Measurements from ENCODE around the gene TOMT. TPM values are rescaled to one million over a fixed set of nuclear protein-coding genes. Genes with fewer than 3 reads are reported as not detected.
"Not testable (repeated sequence)": the region's sequence is repeated elsewhere in the genome, so short reads cannot be mapped to it uniquely, and the experiment has no call there.

TOMT gene
- total RNA-seq, 2 donors from 2014 or later: not detected

- 30% methylated on average over 2 of the region's 2 CpGs for WGBS
- H3K4me1 ChIP-seq (replicated peaks): no peaks in the 10 kb centered on the region
- H3K27me3 ChIP-seq (replicated peaks; ENCODE audit: insufficient read depth): no peaks in the 10 kb centered on the region
- intact Hi-C loops (cut with DNase I): no loop called here
- H3K4me3 ChIP-seq: no peak overlapping the region
- no peaks in the 10 kb centered on the region for H3K9me3 ChIP-seq
- no peak for DNase-seq (ENCODE audit: low spot score)
- H3K36me3 ChIP-seq: no peaks in the 10 kb centered on the region
- no peak overlapping the region for H3K27ac ChIP-seq
- TF ChIP-seq, protein P1, sequence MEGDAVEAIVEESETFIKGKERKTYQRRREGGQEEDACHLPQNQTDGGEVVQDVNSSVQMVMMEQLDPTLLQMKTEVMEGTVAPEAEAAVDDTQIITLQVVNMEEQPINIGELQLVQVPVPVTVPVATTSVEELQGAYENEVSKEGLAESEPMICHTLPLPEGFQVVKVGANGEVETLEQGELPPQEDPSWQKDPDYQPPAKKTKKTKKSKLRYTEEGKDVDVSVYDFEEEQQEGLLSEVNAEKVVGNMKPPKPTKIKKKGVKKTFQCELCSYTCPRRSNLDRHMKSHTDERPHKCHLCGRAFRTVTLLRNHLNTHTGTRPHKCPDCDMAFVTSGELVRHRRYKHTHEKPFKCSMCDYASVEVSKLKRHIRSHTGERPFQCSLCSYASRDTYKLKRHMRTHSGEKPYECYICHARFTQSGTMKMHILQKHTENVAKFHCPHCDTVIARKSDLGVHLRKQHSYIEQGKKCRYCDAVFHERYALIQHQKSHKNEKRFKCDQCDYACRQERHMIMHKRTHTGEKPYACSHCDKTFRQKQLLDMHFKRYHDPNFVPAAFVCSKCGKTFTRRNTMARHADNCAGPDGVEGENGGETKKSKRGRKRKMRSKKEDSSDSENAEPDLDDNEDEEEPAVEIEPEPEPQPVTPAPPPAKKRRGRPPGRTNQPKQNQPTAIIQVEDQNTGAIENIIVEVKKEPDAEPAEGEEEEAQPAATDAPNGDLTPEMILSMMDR (IDR thresholded peaks at IDR 0.05): no peak
- TF ChIP-seq POLR2A (IDR thresholded peaks at IDR 0.05) (no peak), POLR2AphosphoS5 (IDR thresholded peaks at IDR 0.05) (no peak)
Observed at GRCh38 chr11:72146625-72147024, 40.9 kb downstream of the TOMT start.

- Histone ChIP-seq H3K36me3 (no peaks in the 10 kb centered on the region), H3K9me3 (no peaks in the 10 kb centered on the region), H3K27ac (no peak overlapping the region), H3K27me3 (replicated peaks; ENCODE audit: insufficient read depth) (no peaks in the 10 kb centered on the region), H3K4me1 (replicated peaks) (no peaks in the 10 kb centered on the region), H3K4me3 (no peak overlapping the region)
- 79% methylated on average over 4 of the region's 4 CpGs for WGBS
- intact Hi-C loops (cut with DNase I): no loop called here
- TF ChIP-seq POLR2AphosphoS5 (IDR thresholded peaks at IDR 0.05): no peak
- TF ChIP-seq, protein P1 (IDR thresholded peaks at IDR 0.05): no peak
- TF ChIP-seq POLR2A (IDR thresholded peaks at IDR 0.05): no peak
- DNase-seq (ENCODE audit: low spot score): no peak
Observed at GRCh38 chr11:72150882-72151281, 45.2 kb downstream of the TOMT start.

- H3K27ac ChIP-seq; intact Hi-C loops (cut with DNase I); H3K4me1 ChIP-seq (replicated peaks); H3K36me3 ChIP-seq; H3K9me3 ChIP-seq; H3K27me3 ChIP-seq (replicated peaks; ENCODE audit: insufficient read depth); H3K4me3 ChIP-seq; DNase-seq (ENCODE audit: low spot score): not testable (repeated sequence)
- 87% methylated on average over 6 of the region's 6 CpGs for WGBS
Observed at GRCh38 chr11:72153874-72154273, 48.1 kb downstream of the TOMT start.

DNA sequence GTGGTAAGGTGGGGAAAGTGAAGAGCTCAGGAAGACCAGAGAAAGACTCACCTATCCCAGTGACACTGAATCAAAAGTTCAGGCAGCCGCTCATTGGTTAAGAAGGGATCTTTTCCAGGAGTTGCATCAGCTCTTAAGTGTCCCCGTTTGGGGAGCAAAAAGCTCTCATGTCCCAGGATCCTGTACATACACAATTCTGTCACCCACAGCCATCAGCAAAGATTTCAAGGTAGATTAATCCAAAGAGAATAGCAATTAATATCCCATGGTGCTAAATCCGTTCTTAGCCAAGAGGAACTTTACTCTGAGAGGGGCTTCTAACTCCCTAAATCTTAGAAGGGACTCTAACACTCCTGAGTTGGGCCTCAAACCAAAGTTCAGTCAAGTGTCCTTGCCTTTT lies 49.1 kb downstream of the TOMT start:
- TF ChIP-seq, protein P1 (IDR thresholded peaks at IDR 0.05): no peak
- TF ChIP-seq POLR2AphosphoS5 (IDR thresholded peaks at IDR 0.05): no peak
- TF ChIP-seq POLR2A (IDR thresholded peaks at IDR 0.05): no peak
- Histone ChIP-seq H3K27ac (no peak overlapping the region), H3K9me3 (no peaks in the 10 kb centered on the region), H3K27me3 (replicated peaks; ENCODE audit: insufficient read depth) (no peaks in the 10 kb centered on the region), H3K4me1 (replicated peaks) (no peaks in the 10 kb centered on the region), H3K36me3 (no peaks in the 10 kb centered on the region), H3K4me3 (no peak overlapping the region)
- 87% methylated on average over 3 of the region's 3 CpGs for WGBS
- DNase-seq (ENCODE audit: low spot score): no peak
- intact Hi-C loops (cut with DNase I): no loop called here

- no peak for DNase-seq (ENCODE audit: low spot score)
- TF ChIP-seq POLR2A (IDR thresholded peaks at IDR 0.05): no peak
- TF ChIP-seq POLR2AphosphoS5 (IDR thresholded peaks at IDR 0.05): no peak
- TF ChIP-seq, protein P1 (IDR thresholded peaks at IDR 0.05): no peak
- no peaks in the 10 kb centered on the region for H3K27me3 ChIP-seq (replicated peaks; ENCODE audit: insufficient read depth)
- no peaks in the 10 kb centered on the region for H3K9me3 ChIP-seq
- H3K27ac ChIP-seq: no peak overlapping the region
- intact Hi-C loops (cut with DNase I): no loop called here
- H3K36me3 ChIP-seq: no peaks in the 10 kb centered on the region
- no peak overlapping the region for H3K4me3 ChIP-seq
- no peaks in the 10 kb centered on the region for H3K4me1 ChIP-seq (replicated peaks)
- 92% methylated on average over 4 of the region's 4 CpGs for WGBS
Observed at GRCh38 chr11:72155751-72156150, 50.0 kb downstream of the TOMT start.
